Liver (tissue), 3 donors: Measurements from ENCODE around the gene SEMA4B.

ENCODE experiments used
- EGR1 ChIP-seq, 2 donors: IDR thresholded peaks; 2 replicates each; pipeline ENCODE4 v1.6.1; 2016 to 2018; ENCODE audit warnings: antibody characterized with exemption in 2 of 2, low read depth in 2 of 2
- FOXA1 ChIP-seq: IDR thresholded peaks from 2 replicates; pipeline ENCODE4 v1.6.1; 2016; ENCODE audit warnings: antibody characterized with exemption
- FOXA2 ChIP-seq: IDR thresholded peaks from 2 replicates; pipeline ENCODE4 v1.6.1; 2016; ENCODE audit warnings: antibody characterized with exemption
- HNF4A ChIP-seq, 2 donors: conservative IDR thresholded peaks; 2 replicates each; pipeline ENCODE4 v1.6.1; 2016; ENCODE audit warnings: antibody characterized with exemption in 2 of 2, mild to moderate bottlenecking in 2 of 2
- HNF4G ChIP-seq: IDR thresholded peaks from 2 replicates; pipeline ENCODE4 v1.6.1; 2016; ENCODE audit warnings: antibody characterized with exemption
- JUND ChIP-seq, 2 donors: IDR thresholded peaks; 2 replicates each; pipeline ENCODE4 v1.6.1; 2016; ENCODE audit warnings: antibody characterized with exemption in 2 of 2
- RAD21 ChIP-seq, 2 donors: IDR thresholded peaks; 2 replicates each; pipeline ENCODE4 v1.6.1; 2016; ENCODE audit warnings: antibody characterized with exemption in 2 of 2, mild to moderate bottlenecking in 2 of 2
- RXRA ChIP-seq, 2 donors: IDR thresholded peaks; 2 replicates each; pipeline ENCODE4 v1.6.1; 2017 to 2018; ENCODE audit warnings: antibody characterized with exemption in 2 of 2, mild to moderate bottlenecking in 1 of 2
- SP1 ChIP-seq: IDR thresholded peaks from 2 replicates; pipeline ENCODE4 v1.6.1; 2018; ENCODE audit warnings: antibody characterized with exemption, mild to moderate bottlenecking
- YY1 ChIP-seq: IDR thresholded peaks from 2 replicates; pipeline ENCODE4 v1.6.1; 2016; ENCODE audit warnings: antibody characterized with exemption, mild to moderate bottlenecking
- TF ChIP-seq, protein P1 (sequence below): fragments of 150-350 bp; IDR thresholded peaks from 2 replicates; pipeline ENCODE4 v1.5.1; 2017; ENCODE audit warnings: improper control_type of control experiment, low read depth, low read length; ENCODE audit not compliant: missing input control
- TF ChIP-seq, protein P2 (sequence below): IDR thresholded peaks from 2 replicates; pipeline ENCODE4 v1.6.1; 2016; ENCODE audit warnings: antibody characterized with exemption
- TF ChIP-seq, protein P3 (sequence below): IDR thresholded peaks from 2 replicates; pipeline ENCODE4 v1.6.1; 2016; ENCODE audit warnings: antibody characterized with exemption, mild to moderate bottlenecking
- TF ChIP-seq, protein P4 (sequence below): IDR thresholded peaks from 2 replicates; pipeline ENCODE4 v1.6.1; 2016; ENCODE audit warnings: antibody characterized with exemption
- donor health status: healthy.
- donor health status: healthy.

- TF ChIP-seq, protein P1, sequence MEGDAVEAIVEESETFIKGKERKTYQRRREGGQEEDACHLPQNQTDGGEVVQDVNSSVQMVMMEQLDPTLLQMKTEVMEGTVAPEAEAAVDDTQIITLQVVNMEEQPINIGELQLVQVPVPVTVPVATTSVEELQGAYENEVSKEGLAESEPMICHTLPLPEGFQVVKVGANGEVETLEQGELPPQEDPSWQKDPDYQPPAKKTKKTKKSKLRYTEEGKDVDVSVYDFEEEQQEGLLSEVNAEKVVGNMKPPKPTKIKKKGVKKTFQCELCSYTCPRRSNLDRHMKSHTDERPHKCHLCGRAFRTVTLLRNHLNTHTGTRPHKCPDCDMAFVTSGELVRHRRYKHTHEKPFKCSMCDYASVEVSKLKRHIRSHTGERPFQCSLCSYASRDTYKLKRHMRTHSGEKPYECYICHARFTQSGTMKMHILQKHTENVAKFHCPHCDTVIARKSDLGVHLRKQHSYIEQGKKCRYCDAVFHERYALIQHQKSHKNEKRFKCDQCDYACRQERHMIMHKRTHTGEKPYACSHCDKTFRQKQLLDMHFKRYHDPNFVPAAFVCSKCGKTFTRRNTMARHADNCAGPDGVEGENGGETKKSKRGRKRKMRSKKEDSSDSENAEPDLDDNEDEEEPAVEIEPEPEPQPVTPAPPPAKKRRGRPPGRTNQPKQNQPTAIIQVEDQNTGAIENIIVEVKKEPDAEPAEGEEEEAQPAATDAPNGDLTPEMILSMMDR = no peak
- no peak for TF ChIP-seq RAD21 (IDR thresholded peaks at IDR 0.05)
- TF ChIP-seq, protein P2, sequence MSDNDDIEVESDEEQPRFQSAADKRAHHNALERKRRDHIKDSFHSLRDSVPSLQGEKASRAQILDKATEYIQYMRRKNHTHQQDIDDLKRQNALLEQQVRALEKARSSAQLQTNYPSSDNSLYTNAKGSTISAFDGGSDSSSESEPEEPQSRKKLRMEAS = no peak
- TF ChIP-seq, protein P3, sequence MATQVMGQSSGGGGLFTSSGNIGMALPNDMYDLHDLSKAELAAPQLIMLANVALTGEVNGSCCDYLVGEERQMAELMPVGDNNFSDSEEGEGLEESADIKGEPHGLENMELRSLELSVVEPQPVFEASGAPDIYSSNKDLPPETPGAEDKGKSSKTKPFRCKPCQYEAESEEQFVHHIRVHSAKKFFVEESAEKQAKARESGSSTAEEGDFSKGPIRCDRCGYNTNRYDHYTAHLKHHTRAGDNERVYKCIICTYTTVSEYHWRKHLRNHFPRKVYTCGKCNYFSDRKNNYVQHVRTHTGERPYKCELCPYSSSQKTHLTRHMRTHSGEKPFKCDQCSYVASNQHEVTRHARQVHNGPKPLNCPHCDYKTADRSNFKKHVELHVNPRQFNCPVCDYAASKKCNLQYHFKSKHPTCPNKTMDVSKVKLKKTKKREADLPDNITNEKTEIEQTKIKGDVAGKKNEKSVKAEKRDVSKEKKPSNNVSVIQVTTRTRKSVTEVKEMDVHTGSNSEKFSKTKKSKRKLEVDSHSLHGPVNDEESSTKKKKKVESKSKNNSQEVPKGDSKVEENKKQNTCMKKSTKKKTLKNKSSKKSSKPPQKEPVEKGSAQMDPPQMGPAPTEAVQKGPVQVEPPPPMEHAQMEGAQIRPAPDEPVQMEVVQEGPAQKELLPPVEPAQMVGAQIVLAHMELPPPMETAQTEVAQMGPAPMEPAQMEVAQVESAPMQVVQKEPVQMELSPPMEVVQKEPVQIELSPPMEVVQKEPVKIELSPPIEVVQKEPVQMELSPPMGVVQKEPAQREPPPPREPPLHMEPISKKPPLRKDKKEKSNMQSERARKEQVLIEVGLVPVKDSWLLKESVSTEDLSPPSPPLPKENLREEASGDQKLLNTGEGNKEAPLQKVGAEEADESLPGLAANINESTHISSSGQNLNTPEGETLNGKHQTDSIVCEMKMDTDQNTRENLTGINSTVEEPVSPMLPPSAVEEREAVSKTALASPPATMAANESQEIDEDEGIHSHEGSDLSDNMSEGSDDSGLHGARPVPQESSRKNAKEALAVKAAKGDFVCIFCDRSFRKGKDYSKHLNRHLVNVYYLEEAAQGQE = no peak
- TF ChIP-seq JUND (IDR thresholded peaks at IDR 0.05) = no peak
- TF ChIP-seq, protein P4, sequence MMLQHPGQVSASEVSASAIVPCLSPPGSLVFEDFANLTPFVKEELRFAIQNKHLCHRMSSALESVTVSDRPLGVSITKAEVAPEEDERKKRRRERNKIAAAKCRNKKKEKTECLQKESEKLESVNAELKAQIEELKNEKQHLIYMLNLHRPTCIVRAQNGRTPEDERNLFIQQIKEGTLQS = no peak
- TF ChIP-seq YY1 = no peak
- no peak for TF ChIP-seq RXRA (IDR thresholded peaks at IDR 0.05)
- TF ChIP-seq EGR1 (IDR thresholded peaks at IDR 0.05; ENCODE audit: low read depth in 2 of 2) = no peak
- no peak for TF ChIP-seq HNF4A (conservative IDR thresholded peaks at IDR 0.05)
- TF ChIP-seq HNF4G = no peak
- no peak for TF ChIP-seq FOXA2
- TF ChIP-seq SP1 = no peak
- no peak for TF ChIP-seq FOXA1
Measured at GRCh38 chr15:90178468-90179435, 22.4 kb upstream of the SEMA4B start.
